ENCODE data around the gene ATP13A5. TPM values are rescaled to one million over a fixed set of nuclear protein-coding genes. Genes with fewer than 3 reads are reported as not detected.

ATP13A5 gene
- total and polyA plus RNA-seq, 2 of the 8 experiments (the other 6 are each of a cell fraction or from before 2014, with no cell fraction given): not detected

Other genes starting within 250 kb of the ATP13A5 start
- gene PLAAT1, start 137.5 kb downstream of the ATP13A5 start, total RNA-seq (2021; fragmentation: NEBNext Ultra II Directional; extraction: Animal tissue kit (Norgen Biotek cat#: 25700)): 3.4 and 6.0 TPM in 2 replicates
- gene PLAAT1, start 137.5 kb downstream of the ATP13A5 start, polyA plus RNA-seq (2011; rRNA removed): 3.7 and 4.5 TPM in 2 replicates
- not detected in 2 replicates for gene ATP13A4, start 176.1 kb upstream of the ATP13A5 start, total RNA-seq (2021; fragmentation: NEBNext Ultra II Directional; extraction: Animal tissue kit (Norgen Biotek cat#: 25700))
- 0.06 and 0.12 TPM in 2 replicates for gene ATP13A4, start 176.1 kb upstream of the ATP13A5 start, polyA plus RNA-seq (2011; rRNA removed)
- 109 and 114 TPM in 2 replicates for gene OPA1, start 214.5 kb upstream of the ATP13A5 start, total RNA-seq (2021; fragmentation: NEBNext Ultra II Directional; extraction: Animal tissue kit (Norgen Biotek cat#: 25700))
- gene OPA1, start 214.5 kb upstream of the ATP13A5 start, polyA plus RNA-seq (2011; rRNA removed): 15.1 and 20.3 TPM in 2 replicates